A673 (cell line): ENCODE measurements around the gene REXO1. TPM values are rescaled to one million over a fixed set of nuclear protein-coding genes. Genes with fewer than 3 reads are reported as not detected.
A peak's percentile ranks its signal among the peaks of the same experiment; 100 is the strongest.

Source experiments
- BruUV-seq: library from RNA; stranded (reverse); fragments of 400-500 nt; replicated peaks from 2 replicates; lab custom pipeline; 2021; lab: Mats Ljungman, UMichigan
- CTCF ChIA-PET: fragments of 300-600 bp; sonication (Branson Sonifier 250); formaldehyde crosslinking; loops from one replicate; lab custom pipeline; 2022; ENCODE audit warnings: antibody characterized with exemption; lab: Charles Lee
- POLR2A ChIA-PET: fragments of 300-600 bp; sonication (Branson Sonifier 250); formaldehyde crosslinking; loops from one replicate; lab custom pipeline; 2022; ENCODE audit warnings: antibody characterized with exemption; ENCODE audit not compliant: low non-redundant PET; lab: Charles Lee
- DNase-seq: peaks from one replicate; pipeline ENCODE4 v3.0.0-alpha.2; 2015; ENCODE audit warnings: low spot score
- H3K27ac ChIP-seq: fragments of 200-600 bp; sonication (generic); 2 replicates; pipeline ENCODE4 v1.5.1; 2016; ENCODE audit warnings: mixed run types, low read depth, mild to moderate bottlenecking, mixed read lengths, antibody characterized with exemption, low read length; ENCODE audit not compliant: poor library complexity, severe bottlenecking
- H3K27me3 ChIP-seq: fragments of 200-600 bp; sonication (generic); replicated peaks from 2 replicates; pipeline ENCODE4 v1.6.1; 2017; ENCODE audit warnings: mixed run types, low read depth, mild to moderate bottlenecking, mixed read lengths, antibody characterized with exemption, low read length; ENCODE audit not compliant: insufficient read depth, poor library complexity
- H3K36me3 ChIP-seq: fragments of 200-600 bp; sonication (generic); 2 replicates; pipeline ENCODE4 v1.6.1; 2016; ENCODE audit warnings: mixed run types, mild to moderate bottlenecking, mixed read lengths, antibody characterized with exemption, low read length; ENCODE audit not compliant: insufficient read depth, poor library complexity, severe bottlenecking
- H3K4me1 ChIP-seq: fragments of 200-600 bp; sonication (generic); 2 replicates; pipeline ENCODE4 v1.6.1; 2017; ENCODE audit warnings: mixed run types, mild to moderate bottlenecking, mixed read lengths, antibody characterized with exemption, low read length; ENCODE audit not compliant: insufficient read depth, poor library complexity, severe bottlenecking
- H3K4me3 ChIP-seq: fragments of 200-600 bp; sonication (generic); 2 replicates; pipeline ENCODE4 v1.5.1; 2016; ENCODE audit warnings: low read depth, mixed run types, mild to moderate bottlenecking, mixed read lengths, low read length; ENCODE audit not compliant: poor library complexity, severe bottlenecking
- H3K9me3 ChIP-seq: fragments of 200-600 bp; sonication (generic); 2 replicates; pipeline ENCODE4 v1.6.1; 2016; ENCODE audit warnings: mixed run types, low read depth, mild to moderate bottlenecking, mixed read lengths, antibody characterized with exemption, low read length; ENCODE audit not compliant: poor library complexity, severe bottlenecking
- EZH2 ChIP-seq: fragments of 200-600 bp; sonication (generic); IDR thresholded peaks from 2 replicates; pipeline ENCODE4 v1.6.1; 2017; ENCODE audit warnings: borderline replicate concordance, low read depth, mild to moderate bottlenecking, mixed read lengths, antibody characterized with exemption, low read length; ENCODE audit not compliant: poor library complexity, severe bottlenecking
- intact Hi-C: fragments of 100-400 bp; cut with micrococcal nuclease; formaldehyde crosslinking; loops from one replicate; pipeline ENCODE4 v1.10.0; 2022; ENCODE audit not compliant: unreplicated experiment
- total RNA-seq: library from RNA; stranded (reverse); gene quantifications from 2 replicates; pipeline ENCODE4 v1.2.3, GENCODE V29; 2021
- TF ChIP-seq, protein P1 (sequence below): fragments of 300-800, 200-600 bp; sonication (generic); conservative IDR thresholded peaks from 2 replicates; pipeline ENCODE4 v1.5.1; 2017; ENCODE audit warnings: low read depth, mild to moderate bottlenecking, antibody characterized with exemption, low read length, moderate library complexity, mixed read lengths

The REXO1 gene
- total RNA-seq, 1 experiment from 2014 or later, result 53.0 TPM

DNA sequence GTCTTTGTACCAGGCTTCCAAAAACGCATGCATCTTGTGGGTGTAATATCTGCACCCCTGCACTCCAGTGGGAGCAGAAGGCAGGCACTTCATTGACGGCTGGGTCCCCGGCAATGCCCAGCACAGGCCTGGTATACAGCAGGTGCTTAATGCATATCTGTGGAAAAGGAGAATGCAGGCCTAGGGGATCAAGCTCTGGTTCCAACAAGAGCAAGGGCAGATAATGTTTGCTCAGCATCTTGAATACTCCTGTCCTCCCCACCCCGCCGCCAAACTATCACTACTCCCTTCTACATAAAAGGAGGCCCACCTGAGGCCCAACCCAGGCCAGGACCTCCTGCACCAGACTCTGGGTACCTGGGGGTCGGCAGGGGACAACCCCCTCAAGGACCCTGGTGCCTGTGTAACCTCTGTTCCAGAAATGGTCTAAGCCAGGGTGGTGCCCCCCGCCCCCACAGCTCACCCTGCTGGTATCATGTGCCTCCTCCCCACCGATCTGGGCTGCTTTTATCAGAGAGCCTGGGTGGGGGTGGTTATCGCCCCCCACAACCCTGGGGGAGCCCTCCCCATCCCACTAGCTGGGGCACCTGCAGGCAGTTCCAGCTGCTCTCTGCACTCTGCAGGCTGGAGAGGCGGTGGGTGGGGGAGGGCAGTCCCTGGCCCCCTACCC lies 10.3 kb upstream of the REXO1 start:
- peak overlapping the region; percentile 49 for H3K27ac ChIP-seq
- H3K36me3 ChIP-seq, result peaks cover 4% of the 10 kb centered on the region
- no peak overlapping the region for H3K4me3 ChIP-seq
- no TSS peak for BruUV-seq
- no peak for TF ChIP-seq EZH2
- TF ChIP-seq, protein P1, sequence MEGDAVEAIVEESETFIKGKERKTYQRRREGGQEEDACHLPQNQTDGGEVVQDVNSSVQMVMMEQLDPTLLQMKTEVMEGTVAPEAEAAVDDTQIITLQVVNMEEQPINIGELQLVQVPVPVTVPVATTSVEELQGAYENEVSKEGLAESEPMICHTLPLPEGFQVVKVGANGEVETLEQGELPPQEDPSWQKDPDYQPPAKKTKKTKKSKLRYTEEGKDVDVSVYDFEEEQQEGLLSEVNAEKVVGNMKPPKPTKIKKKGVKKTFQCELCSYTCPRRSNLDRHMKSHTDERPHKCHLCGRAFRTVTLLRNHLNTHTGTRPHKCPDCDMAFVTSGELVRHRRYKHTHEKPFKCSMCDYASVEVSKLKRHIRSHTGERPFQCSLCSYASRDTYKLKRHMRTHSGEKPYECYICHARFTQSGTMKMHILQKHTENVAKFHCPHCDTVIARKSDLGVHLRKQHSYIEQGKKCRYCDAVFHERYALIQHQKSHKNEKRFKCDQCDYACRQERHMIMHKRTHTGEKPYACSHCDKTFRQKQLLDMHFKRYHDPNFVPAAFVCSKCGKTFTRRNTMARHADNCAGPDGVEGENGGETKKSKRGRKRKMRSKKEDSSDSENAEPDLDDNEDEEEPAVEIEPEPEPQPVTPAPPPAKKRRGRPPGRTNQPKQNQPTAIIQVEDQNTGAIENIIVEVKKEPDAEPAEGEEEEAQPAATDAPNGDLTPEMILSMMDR, result no peak
- POLR2A ChIA-PET, result no interaction called here
- H3K9me3 ChIP-seq, result no peaks in the 10 kb centered on the region
- peaks cover 74% of the 10 kb centered on the region for H3K4me1 ChIP-seq
- no peak for DNase-seq
- CTCF ChIA-PET, result no interaction called here
- H3K27me3 ChIP-seq, result no peaks in the 10 kb centered on the region
- intact Hi-C loops, result loop anchor here (5.0 kb wide), 1 partner anchor 591 kb away; the partner anchor contains the start of gene CIRBP

DNA sequence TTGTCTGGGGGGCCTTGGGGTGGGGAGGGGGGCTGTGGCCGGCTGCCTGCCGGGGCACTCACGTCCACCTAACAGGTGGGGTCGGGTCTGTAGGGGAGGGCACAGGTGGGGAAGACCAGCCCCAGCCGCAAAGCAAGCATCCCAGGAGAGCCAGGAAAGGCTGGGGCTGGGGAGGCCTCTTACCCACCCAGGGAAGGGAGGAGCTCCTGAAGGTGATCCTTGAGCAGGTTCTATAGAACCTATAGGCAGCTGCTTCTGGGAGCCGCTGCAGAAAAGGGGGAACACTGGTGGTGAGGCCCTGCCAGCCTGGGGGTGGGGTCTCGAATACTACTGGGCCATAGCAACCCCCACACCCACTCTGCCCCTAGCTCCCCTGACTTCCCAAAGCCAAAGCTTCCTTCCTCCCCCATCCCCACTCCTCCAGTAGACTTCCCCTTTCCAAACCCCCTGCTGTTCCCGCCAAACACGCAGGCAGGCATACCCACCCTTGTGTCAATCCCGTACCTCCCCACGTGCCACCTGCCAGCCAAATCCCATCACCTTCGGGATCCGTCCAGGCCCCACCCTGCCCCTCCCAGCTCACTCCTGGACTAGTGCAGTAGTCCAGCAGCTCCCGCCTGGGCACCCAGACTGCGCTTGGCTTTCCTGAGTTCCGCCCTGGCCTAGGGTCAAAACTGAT lies 9.5 kb upstream of the REXO1 start:
- peak overlapping the region; percentile 43 for H3K4me3 ChIP-seq
- TF ChIP-seq EZH2, result no peak
- TF ChIP-seq, protein P1, result no peak
- H3K27ac ChIP-seq, result peak overlapping the region; percentile 80
- H3K4me1 ChIP-seq, result peaks cover 81% of the 10 kb centered on the region
- peaks cover 4% of the 10 kb centered on the region for H3K36me3 ChIP-seq
- intact Hi-C loops, result loop anchor here (5.0 kb wide), 1 partner anchor 590 kb away; the partner anchor contains the start of gene CIRBP
- no peaks in the 10 kb centered on the region for H3K9me3 ChIP-seq
- no TSS peak for BruUV-seq
- no peak for DNase-seq
- POLR2A ChIA-PET, result no interaction called here
- no peaks in the 10 kb centered on the region for H3K27me3 ChIP-seq
- CTCF ChIA-PET, result interaction anchor here (0.6 kb wide), 1 partner anchor 62 kb away, joined by 9 read pairs; no protein-coding TSS in a partner anchor

DNA sequence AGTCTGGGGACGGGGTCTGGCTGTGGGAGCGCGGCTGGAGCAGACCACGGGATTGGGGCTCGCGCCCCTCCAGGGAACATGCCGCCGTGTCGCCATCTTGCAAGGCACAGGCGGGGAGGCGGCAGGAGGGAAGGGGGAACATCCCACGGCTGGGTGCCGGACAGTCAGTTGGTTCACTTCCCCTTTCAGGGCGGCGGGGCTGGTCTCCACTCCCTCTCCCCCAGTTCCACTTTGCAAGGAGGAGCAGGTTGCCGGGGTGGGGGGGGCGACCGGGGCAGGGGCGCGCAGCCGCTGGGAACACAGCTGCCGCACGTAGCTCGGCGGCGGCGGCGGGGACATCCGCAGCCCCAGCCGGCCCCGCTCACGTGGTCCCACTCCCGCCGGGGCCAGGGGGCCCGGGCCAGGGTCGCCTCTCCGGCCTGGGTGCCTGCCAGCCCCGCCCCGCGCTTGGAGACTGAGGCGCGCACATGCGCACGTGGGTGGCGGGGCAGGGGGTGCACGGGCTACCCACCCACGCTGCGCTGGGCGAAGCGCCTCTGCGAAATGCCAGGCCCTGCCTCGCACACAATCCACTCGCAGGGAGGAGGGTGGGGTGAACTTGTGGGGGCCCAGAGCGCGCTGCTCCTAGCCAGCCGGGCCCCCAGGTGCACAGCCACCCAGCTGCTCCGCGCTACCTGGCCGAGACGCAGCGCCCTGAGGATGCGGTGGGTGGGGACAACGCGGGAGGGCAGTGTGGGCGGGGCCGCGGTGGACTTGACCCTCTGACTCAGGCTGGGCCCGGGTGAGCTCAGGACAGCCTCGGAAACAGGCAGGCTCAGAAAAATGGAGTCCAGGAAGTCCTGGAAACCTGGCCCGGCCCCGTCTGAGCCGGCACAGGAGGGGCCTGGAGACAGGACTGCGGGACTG lies 8.7 kb upstream of the REXO1 start:
- peaks cover 4% of the 10 kb centered on the region for H3K36me3 ChIP-seq
- peak overlapping the region; percentile 80 for H3K27ac ChIP-seq
- no peak for DNase-seq
- no TSS peak for BruUV-seq
- CTCF ChIA-PET, result interaction anchor here (0.5 to 0.6 kb wide), 3 partner anchors 7 to 239 kb away, joined by 4 to 9 read pairs (median 6); no protein-coding TSS in a partner anchor
- peak overlapping the region; percentile 43 for H3K4me3 ChIP-seq
- TF ChIP-seq EZH2, result no peak
- TF ChIP-seq, protein P1, result no peak
- POLR2A ChIA-PET, result no interaction called here
- H3K27me3 ChIP-seq, result no peaks in the 10 kb centered on the region
- no peaks in the 10 kb centered on the region for H3K9me3 ChIP-seq
- peaks cover 90% of the 10 kb centered on the region for H3K4me1 ChIP-seq
- intact Hi-C loops, result loop anchor here (5.0 kb wide), 1 partner anchor 590 kb away; the partner anchor contains the start of gene CIRBP
